Ascending aorta (tissue), 2 donors: ENCODE results near the gene FMN1. TPM values are rescaled to one million over a fixed set of nuclear protein-coding genes. Genes with fewer than 3 reads are reported as not detected.

Experiments
- DNase-seq, 2 donors: peaks; one replicate each; pipeline ENCODE4 v3.0.0-alpha.2; 2019; ENCODE audit warnings: low spot score in 2 of 2
- H3K27ac ChIP-seq, 2 donors: fragments of 200-600 bp; sonication (generic); one replicate each; pipeline ENCODE4 v1.5.1; 2016 to 2017; ENCODE audit warnings: mild to moderate bottlenecking in 1 of 2
- H3K27me3 ChIP-seq: fragments of 200-600 bp; sonication (generic); one replicate; pipeline ENCODE4 v1.5.1; 2017
- H3K36me3 ChIP-seq, 2 donors: fragments of 200-600 bp; sonication (generic); one replicate each; pipeline ENCODE4 v1.5.1; 2016
- H3K4me1 ChIP-seq, 2 donors: fragments of 200-600 bp; sonication (generic); one replicate each; pipeline ENCODE4 v1.5.1; 2016 to 2017; ENCODE audit warnings: mild to moderate bottlenecking in 1 of 2
- H3K4me3 ChIP-seq, 2 donors: fragments of 200-600 bp; sonication (generic); one replicate each; pipeline ENCODE4 v1.5.1; 2016 to 2017; ENCODE audit warnings: mild to moderate bottlenecking in 1 of 2
- H3K9me3 ChIP-seq, 2 donors: fragments of 200-600 bp; sonication (generic); one replicate each; pipeline ENCODE4 v1.5.1; 2016
- intact Hi-C: fragments of 100-400 bp; cut with DNase I; formaldehyde crosslinking; loops from one replicate; pipeline ENCODE4 v1.15.1; 2023
- total RNA-seq: library from RNA; depleted of rRNA; stranded (reverse); fragments of >200 nt; gene quantifications from one replicate; pipeline ENCODE4 v1.1.0, GENCODE V29; 2016
- TF ChIP-seq, protein P1 (sequence below), 3 experiments: fragments of 200-600 bp in 2 of 3; fragments of 450-650 bp in 1 of 3; sonication (generic) in 2 of 3; IDR thresholded peaks; one replicate each; pipeline ENCODE4 v1.5.1; 2016 to 2019; ENCODE audit warnings: antibody characterized with exemption in 3 of 3, mild to moderate bottlenecking in 1 of 3, moderate library complexity in 1 of 3

FMN1 gene
- total RNA-seq, 1 donor from 2014 or later, result 4.3 TPM

DNA sequence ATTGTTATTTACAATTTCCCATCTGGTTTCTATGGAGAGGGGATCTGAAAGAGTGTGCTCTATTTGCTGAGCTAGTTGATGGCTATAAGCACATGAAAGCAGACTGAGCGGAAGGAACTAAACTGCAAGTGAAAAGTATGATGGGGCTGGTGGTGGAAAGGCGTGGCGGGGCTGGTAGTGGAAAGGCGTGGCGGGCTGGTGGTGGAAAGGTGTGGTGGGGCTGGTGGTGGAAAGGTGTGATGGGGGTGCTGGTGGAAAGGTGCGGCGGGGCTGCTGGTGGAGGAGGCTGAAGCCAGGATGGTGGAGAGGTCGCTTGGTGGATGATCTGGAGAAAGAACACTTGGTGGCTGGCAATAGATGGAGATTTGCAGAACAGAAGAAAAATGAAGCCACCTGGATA lies 136.7 kb downstream of the FMN1 start:
- intact Hi-C loops, result no loop called here
- TF ChIP-seq, protein P1, sequence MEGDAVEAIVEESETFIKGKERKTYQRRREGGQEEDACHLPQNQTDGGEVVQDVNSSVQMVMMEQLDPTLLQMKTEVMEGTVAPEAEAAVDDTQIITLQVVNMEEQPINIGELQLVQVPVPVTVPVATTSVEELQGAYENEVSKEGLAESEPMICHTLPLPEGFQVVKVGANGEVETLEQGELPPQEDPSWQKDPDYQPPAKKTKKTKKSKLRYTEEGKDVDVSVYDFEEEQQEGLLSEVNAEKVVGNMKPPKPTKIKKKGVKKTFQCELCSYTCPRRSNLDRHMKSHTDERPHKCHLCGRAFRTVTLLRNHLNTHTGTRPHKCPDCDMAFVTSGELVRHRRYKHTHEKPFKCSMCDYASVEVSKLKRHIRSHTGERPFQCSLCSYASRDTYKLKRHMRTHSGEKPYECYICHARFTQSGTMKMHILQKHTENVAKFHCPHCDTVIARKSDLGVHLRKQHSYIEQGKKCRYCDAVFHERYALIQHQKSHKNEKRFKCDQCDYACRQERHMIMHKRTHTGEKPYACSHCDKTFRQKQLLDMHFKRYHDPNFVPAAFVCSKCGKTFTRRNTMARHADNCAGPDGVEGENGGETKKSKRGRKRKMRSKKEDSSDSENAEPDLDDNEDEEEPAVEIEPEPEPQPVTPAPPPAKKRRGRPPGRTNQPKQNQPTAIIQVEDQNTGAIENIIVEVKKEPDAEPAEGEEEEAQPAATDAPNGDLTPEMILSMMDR (IDR thresholded peaks at IDR 0.05), result no peak

DNA sequence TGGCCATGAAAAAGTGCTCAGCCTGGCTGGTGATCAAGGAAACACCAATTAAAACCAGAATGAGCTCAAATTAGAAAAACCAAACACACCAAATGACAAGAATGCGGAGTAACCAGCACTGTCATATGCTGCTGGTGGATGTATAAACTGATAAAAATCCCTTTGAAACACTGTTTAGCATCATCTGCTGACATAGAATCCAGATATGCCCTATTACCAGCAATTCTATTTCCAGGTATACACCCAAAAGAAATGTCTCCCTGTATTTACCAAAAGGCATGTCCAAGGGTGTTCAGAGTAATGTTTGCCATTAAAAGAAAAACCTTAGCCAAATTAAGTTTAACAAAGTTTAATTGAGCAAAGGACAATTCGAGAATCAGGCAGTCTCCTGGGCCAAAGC lies 138.6 kb downstream of the FMN1 start:
- Histone ChIP-seq H3K4me1 (no peaks in the 10 kb centered on the region), H3K36me3 (no peaks in the 10 kb centered on the region), H3K27me3 (no peaks in the 10 kb centered on the region), H3K4me3 (no peak overlapping the region), H3K27ac (no peak overlapping the region), H3K9me3 (no peaks in the 10 kb centered on the region)
- TF ChIP-seq, protein P1 (IDR thresholded peaks at IDR 0.05), result no peak
- DNase-seq, result no peak
- intact Hi-C loops, result no loop called here

More for the DNA sequence above, 136.7 kb downstream of the FMN1 start:
- no peak overlapping the region for H3K4me3 ChIP-seq
- H3K4me1 ChIP-seq, result no peaks in the 10 kb centered on the region
- no peaks in the 10 kb centered on the region for H3K27me3 ChIP-seq
- no peaks in the 10 kb centered on the region for H3K9me3 ChIP-seq
- no peaks in the 10 kb centered on the region for H3K36me3 ChIP-seq
- no peak for DNase-seq
- no peak overlapping the region for H3K27ac ChIP-seq

DNA sequence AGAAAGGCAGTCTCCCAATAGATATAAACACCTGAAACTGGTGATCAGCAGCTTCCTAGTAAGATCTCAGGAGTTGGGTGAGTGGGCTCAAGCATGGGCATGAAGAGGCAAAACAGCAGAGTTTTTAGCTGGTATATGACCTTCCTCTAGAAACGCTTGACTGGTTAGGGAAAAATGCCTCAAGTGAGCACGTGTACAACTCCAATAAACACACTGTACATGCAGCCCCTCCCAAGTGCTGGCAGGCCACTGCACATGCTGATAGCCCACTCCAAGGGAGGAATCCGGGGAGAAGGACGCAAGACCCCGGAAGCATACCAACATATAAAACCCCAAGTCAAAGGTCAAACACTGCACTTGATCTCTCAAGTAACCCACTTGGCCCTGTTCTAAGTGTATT lies 143.0 kb downstream of the FMN1 start:
- TF ChIP-seq, protein P1 (IDR thresholded peaks at IDR 0.05), result no peak
- DNase-seq, result no peak
- Histone ChIP-seq H3K36me3 (no peaks in the 10 kb centered on the region), H3K9me3 (no peaks in the 10 kb centered on the region), H3K4me3 (no peak overlapping the region), H3K27ac (no peak overlapping the region), H3K27me3 (no peaks in the 10 kb centered on the region), H3K4me1 (no peaks in the 10 kb centered on the region)
- intact Hi-C loops, result no loop called here

GRCh38 chr15:33048255-33048654 lies 146.3 kb downstream of the FMN1 start:
- TF ChIP-seq, protein P1 (IDR thresholded peaks at IDR 0.05), result no peak
- H3K9me3 ChIP-seq, result no peaks in the 10 kb centered on the region
- no peaks in the 10 kb centered on the region for H3K27me3 ChIP-seq
- no peak overlapping the region for H3K4me3 ChIP-seq
- DNase-seq, result no peak
- intact Hi-C loops, result no loop called here
- no peaks in the 10 kb centered on the region for H3K36me3 ChIP-seq
- no peak overlapping the region for H3K27ac ChIP-seq
- H3K4me1 ChIP-seq, result no peaks in the 10 kb centered on the region

DNA sequence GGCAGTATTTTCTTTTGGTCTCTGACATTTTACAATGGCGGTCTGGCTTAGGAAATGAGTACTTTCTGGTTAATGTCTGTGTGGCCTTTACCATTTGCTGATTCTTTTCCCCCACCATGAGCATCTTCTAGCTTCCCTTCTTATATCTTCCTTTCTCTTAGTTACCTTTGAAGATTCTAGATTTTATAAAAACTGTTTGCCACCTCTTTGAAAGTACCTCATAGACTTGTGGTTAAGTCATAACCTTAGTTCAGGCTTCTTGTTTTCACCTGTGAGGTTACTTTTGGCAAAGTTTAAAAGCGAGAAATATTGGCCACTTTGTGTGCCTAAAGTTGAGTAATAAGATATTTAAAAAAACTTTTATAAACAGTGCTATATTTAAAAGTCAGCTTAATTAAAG lies 147.4 kb downstream of the FMN1 start:
- no peak for DNase-seq
- intact Hi-C loops, result no loop called here
- H3K27ac ChIP-seq, result no peak overlapping the region
- no peaks in the 10 kb centered on the region for H3K36me3 ChIP-seq
- no peaks in the 10 kb centered on the region for H3K4me1 ChIP-seq
- H3K4me3 ChIP-seq, result no peak overlapping the region
- H3K27me3 ChIP-seq, result no peaks in the 10 kb centered on the region
- TF ChIP-seq, protein P1 (IDR thresholded peaks at IDR 0.05), result no peak
- no peaks in the 10 kb centered on the region for H3K9me3 ChIP-seq

DNA sequence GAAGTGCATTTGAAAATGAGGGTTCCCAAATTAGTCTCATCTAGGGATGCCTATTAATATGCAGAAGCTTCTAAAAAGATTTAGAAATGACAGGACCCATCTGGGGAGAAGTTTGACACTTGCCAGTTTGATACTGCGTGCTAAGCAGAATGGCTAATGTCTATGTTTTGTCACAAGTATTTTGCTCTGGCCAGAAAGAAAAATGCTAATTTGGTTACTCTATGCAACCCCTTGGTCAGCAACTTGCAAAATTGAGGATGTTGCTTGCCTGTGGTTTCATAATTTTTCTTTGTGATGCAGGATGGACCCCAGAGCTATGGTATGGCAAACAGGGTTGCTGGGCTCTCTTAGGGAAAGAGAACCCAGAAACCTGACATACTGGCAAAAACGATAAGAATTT lies 148.2 kb downstream of the FMN1 start:
- Histone ChIP-seq H3K4me3 (no peak overlapping the region), H3K4me1 (no peaks in the 10 kb centered on the region), H3K9me3 (no peaks in the 10 kb centered on the region), H3K27ac (no peak overlapping the region), H3K27me3 (no peaks in the 10 kb centered on the region), H3K36me3 (no peaks in the 10 kb centered on the region)
- intact Hi-C loops, result no loop called here
- TF ChIP-seq, protein P1 (IDR thresholded peaks at IDR 0.05), result no peak
- no peak for DNase-seq
